Mucosa of descending colon (tissue), 3 donors: ENCODE measurements around the gene ZNF530. TPM values are rescaled to one million over a fixed set of nuclear protein-coding genes. Genes with fewer than 3 reads are reported as not detected.

ENCODE experiments used
- ATAC-seq: fragments of 200-7000 bp; cut with Tn5 transposase; one replicate; pipeline ENCODE4 v1.9.1; 2020; ENCODE audit warnings: mild to moderate bottlenecking, moderate library complexity
- DNase-seq, 3 donors: peaks; one replicate each; pipeline ENCODE4 v3.0.0-alpha.2; 2020
- H3K36me3 ChIP-seq: fragments of 200-600 bp; one replicate; pipeline ENCODE4 v1.8.0; 2021; ENCODE audit warnings: low read depth, mild to moderate bottlenecking
- H3K4me1 ChIP-seq: fragments of 200-600 bp; one replicate; pipeline ENCODE4 v1.8.0; 2021; ENCODE audit warnings: low read depth, mild to moderate bottlenecking
- H3K4me3 ChIP-seq: fragments of 200-600 bp; one replicate; pipeline ENCODE4 v1.8.0; 2021; ENCODE audit warnings: mild to moderate bottlenecking
- H3K9me3 ChIP-seq: fragments of 200-600 bp; one replicate; pipeline ENCODE4 v1.8.0; 2021; ENCODE audit warnings: mild to moderate bottlenecking
- CTCF ChIP-seq: fragments of 200-600 bp; IDR thresholded peaks from one replicate; pipeline ENCODE4 v1.8.0; 2022; ENCODE audit warnings: antibody characterized with exemption, mild to moderate bottlenecking
- intact Hi-C, 2 donors: fragments of 100-400 bp; cut with DNase I in 1 of 2; cut with micrococcal nuclease in 1 of 2; formaldehyde crosslinking; loops; one replicate each; pipeline versions ENCODE4 v1.11.0 to v1.11.1; 2022; cut with DNase I, micrococcal nuclease
- total RNA-seq, 3 donors: library from RNA; stranded (reverse); fragmentation: NEBNext Ultra II Directional in 2 of 3; extraction: Animal tissue kit (Norgen Biotek cat#: 25700) in 2 of 3; gene quantifications; one replicate each; pipeline versions ENCODE4 v1.2.1 to v1.2.4, GENCODE V29; 2021 to 2023
- donor health status: DM: no; HTN: no; CAD: no; lungs with moderate emphysema.
- donor health status: DM: no; HTN: no; CAD: no.
- donor health status: DM: no; HTN: yes; CAD: no.

Gene ZNF530
- total RNA-seq, 3 donors from 2014 or later: 1.7 to 3.1 (median 2.3) TPM

DNA sequence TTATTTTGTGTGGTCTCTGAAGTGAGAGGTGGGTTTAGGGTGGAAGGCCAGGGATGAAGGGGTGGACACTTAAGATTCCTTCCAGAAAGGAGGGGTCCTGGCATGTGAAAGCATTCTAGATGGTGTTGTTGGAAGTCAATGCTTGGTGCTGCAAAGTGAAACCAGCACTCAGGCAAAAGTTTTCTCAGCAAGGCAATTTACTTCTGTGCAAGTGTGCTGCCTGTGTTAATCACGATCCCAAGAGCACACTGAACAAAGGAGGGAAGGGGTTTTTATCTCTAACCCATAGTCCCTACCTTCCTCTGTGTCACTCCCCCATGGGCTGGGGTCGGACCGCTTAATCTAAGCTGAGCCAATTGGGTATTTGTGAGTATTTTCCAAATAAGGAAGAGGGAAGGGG lies 15.7 kb downstream of the ZNF530 start:
- no peak for DNase-seq
- ATAC-seq: no peak
- peaks cover 18% of the 10 kb centered on the region for H3K36me3 ChIP-seq
- H3K4me3 ChIP-seq: no peak overlapping the region
- intact Hi-C loops: no loop called here
- TF ChIP-seq CTCF: no peak
- peaks cover 64% of the 10 kb centered on the region for H3K9me3 ChIP-seq
- peaks cover 6% of the 10 kb centered on the region for H3K4me1 ChIP-seq

- H3K9me3 ChIP-seq: peaks cover 100% of the 10 kb centered on the region
- H3K4me1 ChIP-seq: no peaks in the 10 kb centered on the region
- no peak for TF ChIP-seq CTCF
- ATAC-seq (no peak), DNase-seq (no peak)
- peaks cover 24% of the 10 kb centered on the region for H3K36me3 ChIP-seq
- H3K4me3 ChIP-seq: no peak overlapping the region
- intact Hi-C loops: no loop called here
Observed at GRCh38 chr19:57620673-57621348, 21.1 kb downstream of the ZNF530 start.

DNA sequence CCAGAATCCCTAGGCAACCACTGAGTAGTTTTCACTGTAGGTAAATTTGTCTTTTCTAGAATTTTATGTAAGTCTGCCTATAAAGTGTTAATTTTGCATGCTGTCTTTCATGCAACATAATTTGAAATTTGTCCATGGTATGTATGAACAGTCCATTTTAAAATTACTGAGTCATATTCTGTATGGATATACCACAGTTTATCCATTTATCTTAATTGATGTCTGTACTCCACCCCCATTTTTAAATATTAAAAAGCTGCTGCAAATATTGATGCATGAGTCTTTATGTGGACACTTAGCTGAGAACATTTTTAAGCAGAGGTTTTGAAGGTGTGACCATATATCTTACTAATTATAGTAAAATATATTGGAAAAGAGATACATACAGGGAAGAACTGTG lies 23.4 kb downstream of the ZNF530 start:
- Histone ChIP-seq H3K4me3 (no peak overlapping the region), H3K9me3 (peaks cover 99% of the 10 kb centered on the region), H3K4me1 (no peaks in the 10 kb centered on the region), H3K36me3 (peaks cover 24% of the 10 kb centered on the region)
- intact Hi-C loops: no loop called here
- DNase-seq (no peak), ATAC-seq (no peak)
- no peak for TF ChIP-seq CTCF

DNA sequence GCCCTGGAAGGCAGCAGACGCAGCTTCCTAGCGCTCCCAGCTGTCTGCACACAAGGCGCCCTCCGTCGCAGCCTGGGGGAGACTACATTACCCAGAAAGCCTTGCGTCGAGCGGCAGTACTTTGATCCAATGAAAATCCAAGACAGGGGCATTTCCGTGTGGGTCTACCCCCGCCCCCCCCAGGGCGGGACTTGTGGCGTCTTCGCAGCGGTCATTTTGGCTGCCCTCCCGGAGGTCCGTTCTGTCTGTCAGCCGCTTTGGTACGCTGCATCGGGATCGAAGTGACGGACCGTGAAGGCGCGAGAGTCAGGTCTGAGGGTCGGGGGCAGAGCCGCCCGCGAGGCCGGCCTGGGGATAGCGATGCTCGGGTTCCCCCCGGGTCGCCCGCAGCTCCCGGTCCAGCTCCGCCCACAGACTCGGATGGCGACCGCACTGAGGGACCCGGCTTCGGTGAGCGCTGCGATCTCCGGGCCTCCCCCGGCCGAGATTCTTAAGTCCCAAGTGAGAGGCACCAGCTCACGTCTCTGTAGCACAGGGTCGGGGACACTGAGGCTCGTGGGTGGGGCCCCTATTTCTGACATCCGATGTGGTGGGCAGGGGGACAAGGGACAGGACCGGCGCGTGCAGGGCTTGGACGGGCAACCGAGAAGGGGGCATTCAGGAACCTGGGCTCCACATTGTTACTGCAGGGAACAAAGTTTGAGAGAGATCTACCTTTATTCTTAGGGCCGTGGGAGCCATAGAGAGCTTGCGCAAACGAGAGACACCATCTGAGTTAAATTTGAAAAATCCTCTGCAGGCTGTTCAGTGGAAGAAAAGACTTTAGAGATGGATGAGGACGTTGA lies 33.5 kb downstream of the ZNF530 start, which contains the start of gene ZNF211:
TSS of gene ZNF211 (plus strand) at position 182 of the 845 bp plus-strand sequence. CDS start at position 361, 179 bp downstream.
- DNase-seq (peak; percentile 93 to 98 (median 93)), ATAC-seq (peak; percentile 100)
- Histone ChIP-seq H3K36me3 (no peaks in the 10 kb centered on the region), H3K4me1 (no peaks in the 10 kb centered on the region), H3K9me3 (peaks cover 38% of the 10 kb centered on the region), H3K4me3 (peak within 1 kb of the TSS; percentile 73)
- intact Hi-C loops: no loop called here
- no peak for TF ChIP-seq CTCF

GRCh38 chr19:57633832-57634131 lies 34.1 kb downstream of the ZNF530 start:
- intact Hi-C loops: no loop called here

More at GRCh38 chr19:57633832-57634131, 34.1 kb downstream of the ZNF530 start:
- Histone ChIP-seq H3K36me3 (no peaks in the 10 kb centered on the region), H3K4me3 (no peak overlapping the region), H3K4me1 (no peaks in the 10 kb centered on the region), H3K9me3 (peaks cover 39% of the 10 kb centered on the region)
- ATAC-seq: no peak
- TF ChIP-seq CTCF: no peak
- DNase-seq: no peak
